Measurements from ENCODE around the gene RNASE3.
A peak's percentile ranks its signal among the peaks of the same experiment; 100 is the strongest.
"Not testable (repeated sequence)": the region's sequence is repeated elsewhere in the genome, so short reads cannot be mapped to it uniquely, and the experiment has no call there.

RNASE3 gene

GRCh38 chr14:20891126-20891825 is at the start of gene RNASE3:
RNASE3 (plus strand) TSS chr14:20891385; CDS start chr14:20891687, 302 bp downstream.
- not testable (repeated sequence) for DNase-seq (ENCODE audit: low read depth in 3 of 3, low spot score in 1 of 3)

DNA sequence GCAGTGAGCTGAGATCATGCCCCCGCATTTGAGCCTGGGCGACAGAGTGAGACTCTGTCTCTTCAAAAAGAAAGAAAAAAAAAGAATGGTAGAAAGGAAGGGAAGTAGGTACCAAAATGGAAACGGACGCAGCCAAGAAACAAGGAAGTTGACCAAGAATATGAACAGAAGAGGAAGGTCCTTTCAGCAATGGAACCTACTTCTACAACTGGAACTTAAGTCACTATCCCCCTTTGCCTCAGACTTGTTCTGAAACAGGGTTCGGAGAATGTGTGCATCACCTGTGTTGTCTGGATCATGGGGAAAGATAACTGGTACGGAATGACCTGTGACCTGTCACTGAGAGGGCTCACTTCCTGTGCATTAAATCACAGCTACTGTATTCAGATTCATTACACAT is 44.6 kb upstream of the RNASE3 start:
- no peak for DNase-seq (ENCODE audit: low read depth in 3 of 3, low spot score in 1 of 3)

DNA sequence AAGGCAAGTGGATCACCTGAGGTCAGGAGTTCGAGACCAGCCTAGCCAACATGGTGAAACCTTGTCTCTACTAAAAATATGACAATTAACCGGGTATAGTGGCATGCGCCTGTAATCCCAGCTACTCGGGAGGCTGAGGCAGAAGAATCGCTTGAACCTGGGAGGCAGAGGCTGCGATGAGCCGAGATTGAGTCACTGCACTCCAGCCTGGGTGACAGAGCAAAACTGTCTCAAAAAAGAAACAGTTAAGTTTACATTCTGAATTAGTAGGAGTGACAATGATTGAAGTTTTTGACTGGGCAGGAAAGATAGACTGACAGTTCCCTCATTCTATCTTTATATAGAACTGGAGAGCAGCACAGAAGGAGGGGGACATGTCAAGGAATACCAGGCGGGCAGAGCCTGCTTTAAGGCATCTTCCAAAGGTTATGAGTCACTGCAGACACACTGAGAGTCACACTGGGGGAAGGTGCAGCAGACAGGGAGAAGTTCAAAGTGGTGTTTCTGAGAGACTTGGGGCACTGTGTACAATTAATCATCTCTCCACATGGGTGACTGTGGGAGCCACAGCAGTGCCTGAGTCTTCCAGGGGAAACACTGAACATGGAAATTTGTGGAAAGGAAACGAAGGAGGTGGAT is 42.8 kb upstream of the RNASE3 start:
- DNase-seq (ENCODE audit: low read depth in 3 of 3, low spot score in 1 of 3) = no peak

DNA sequence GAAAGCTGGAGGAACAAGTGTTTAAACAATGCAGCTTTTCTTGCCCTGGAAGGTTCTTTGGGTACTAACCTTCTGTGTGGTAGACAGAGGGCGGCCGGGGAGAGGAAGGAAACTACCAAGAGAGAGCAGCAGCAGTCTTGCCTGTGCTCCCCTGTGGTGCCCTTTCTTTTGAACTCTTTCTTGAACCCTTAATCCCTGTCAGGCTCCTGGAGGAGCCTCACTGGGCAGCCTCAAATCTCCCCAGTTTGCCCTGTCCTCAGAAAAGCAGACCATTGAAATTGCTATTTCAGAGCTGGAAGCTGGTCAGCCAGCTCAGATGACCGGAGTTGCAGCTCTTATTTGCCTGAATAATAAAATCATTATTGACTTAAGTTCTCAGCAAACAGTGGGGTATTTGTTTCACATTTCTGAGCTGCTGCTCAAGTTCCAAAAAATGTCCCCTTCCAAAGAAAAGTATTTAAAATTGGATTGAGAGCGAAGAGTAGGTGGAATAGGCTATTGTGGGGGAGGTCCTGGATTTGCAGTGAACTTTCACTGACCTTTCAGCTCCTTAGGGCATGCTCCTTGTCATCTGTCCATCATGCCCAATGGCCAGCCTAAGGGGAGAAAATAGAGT is 42.1 kb upstream of the RNASE3 start:
- DNase-seq (ENCODE audit: low read depth in 3 of 3, low spot score in 1 of 3) = no peak

DNA sequence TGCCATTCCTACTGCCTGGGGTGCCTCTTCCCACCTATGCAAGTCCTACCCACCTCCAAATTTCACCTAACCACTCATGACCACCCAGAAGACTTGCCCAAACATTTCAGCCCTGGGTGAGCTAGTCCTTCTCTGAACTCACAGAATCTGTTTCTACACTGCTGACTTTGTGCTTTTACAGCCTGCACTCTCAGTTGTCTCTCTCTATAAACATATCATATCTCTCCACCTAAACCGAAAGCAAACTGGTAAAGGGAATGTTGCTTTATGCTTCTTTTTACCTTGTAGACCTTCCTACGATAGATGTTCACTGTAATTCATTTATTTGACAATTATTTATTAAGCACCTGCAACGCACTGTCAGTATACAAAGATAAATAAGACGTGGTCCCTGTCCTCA is 38.1 kb upstream of the RNASE3 start:
- DNase-seq (ENCODE audit: low read depth in 3 of 3, low spot score in 1 of 3) = no peak

- no peak for DNase-seq (ENCODE audit: low read depth in 3 of 3, low spot score in 1 of 3)
These were observed 35.4 kb upstream of the RNASE3 start for GRCh38 chr14:20855652-20856291.

DNA sequence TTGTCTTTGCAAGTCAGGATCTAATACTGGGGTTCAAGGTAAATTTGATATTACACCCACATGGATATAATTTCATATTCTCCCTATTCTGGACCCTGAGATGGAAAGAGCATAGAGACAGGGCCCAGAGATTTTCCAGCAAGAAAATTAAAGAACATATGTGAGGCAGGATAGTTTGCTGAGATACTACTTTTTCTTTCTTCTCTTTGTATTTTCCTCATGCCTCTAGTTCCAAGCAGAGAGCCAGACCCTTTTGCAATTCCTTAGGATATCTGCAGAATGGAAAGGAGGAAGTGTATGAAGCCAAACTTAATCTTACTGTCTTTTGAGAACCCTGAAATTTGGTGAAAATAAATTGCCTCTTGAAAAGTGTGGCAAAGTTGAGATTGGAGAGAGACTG is 34.0 kb upstream of the RNASE3 start:
- no peak for DNase-seq (ENCODE audit: low read depth in 3 of 3, low spot score in 1 of 3)

DNA sequence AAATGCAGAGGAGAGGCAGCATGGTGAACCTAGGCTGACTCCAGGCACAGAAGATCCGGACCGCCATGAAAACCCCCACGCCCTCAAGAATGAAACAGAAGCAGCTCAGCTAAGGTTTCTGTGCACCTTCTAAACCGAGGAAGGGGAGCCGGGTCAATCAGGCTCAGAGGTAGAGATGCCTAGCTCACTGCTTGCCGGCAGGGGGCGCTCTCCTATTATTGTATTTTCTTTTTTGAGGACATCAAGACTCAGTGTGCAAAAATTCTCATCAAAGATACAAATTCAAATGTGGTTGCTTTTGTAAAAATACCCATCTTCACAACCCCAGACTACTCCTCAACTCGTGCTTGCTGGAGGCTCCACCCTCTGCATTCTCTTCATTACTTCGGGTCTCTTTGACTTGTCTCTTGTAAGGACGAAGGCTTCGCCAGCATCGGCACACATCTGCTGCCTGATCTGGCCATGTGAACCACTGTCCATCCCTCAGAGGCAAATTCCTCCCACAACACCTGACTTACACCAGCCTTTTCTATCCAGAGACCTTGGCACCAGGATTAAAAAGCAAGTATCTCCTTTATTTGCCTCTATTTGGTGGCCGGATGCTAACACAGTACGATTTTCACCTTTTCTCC is 33.4 kb upstream of the RNASE3 start:
- DNase-seq (ENCODE audit: low read depth in 3 of 3, low spot score in 1 of 3) = peak in 2 of 3 donors; percentile 49 to 64

DNA sequence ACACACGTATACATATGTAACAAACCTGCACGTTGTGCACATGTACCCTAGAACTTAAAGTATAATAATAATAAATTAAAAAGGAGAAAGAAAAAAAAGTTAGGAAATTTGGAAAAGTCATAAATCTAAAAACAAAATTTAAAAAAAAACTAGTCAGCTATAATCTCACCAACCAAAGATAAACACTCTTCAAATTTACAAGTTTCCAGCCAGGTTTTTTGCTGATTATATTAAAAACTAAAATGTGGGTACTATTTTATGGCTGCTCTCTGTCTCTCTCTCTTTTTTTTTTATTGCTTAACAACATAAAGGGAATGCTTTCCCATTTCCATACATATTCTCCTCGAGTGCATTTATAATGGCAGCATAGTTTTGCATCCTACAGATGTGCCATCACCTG is 25.0 kb upstream of the RNASE3 start:
- DNase-seq (ENCODE audit: low read depth in 3 of 3, low spot score in 1 of 3) = no peak

DNA sequence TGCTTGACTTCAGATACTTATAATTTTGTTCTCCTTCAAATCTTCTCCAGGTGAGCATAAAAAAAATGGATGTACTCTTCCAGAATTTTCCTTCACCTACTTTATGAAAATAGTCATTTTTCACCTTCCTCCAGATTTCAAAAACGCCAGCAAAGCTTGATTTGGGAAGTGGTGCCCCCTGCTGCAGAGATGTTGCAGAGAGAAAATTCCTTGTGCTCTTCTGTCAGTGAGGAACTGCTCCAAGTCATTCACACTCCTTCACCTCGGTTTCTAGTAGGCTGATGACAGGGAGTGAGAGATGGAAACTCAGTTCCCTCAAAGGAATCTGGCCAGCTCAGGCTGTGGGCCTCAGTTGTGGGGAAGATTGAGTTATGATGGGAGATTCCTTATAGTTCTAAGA is 24.2 kb upstream of the RNASE3 start:
- no peak for DNase-seq (ENCODE audit: low read depth in 3 of 3, low spot score in 1 of 3)

DNA sequence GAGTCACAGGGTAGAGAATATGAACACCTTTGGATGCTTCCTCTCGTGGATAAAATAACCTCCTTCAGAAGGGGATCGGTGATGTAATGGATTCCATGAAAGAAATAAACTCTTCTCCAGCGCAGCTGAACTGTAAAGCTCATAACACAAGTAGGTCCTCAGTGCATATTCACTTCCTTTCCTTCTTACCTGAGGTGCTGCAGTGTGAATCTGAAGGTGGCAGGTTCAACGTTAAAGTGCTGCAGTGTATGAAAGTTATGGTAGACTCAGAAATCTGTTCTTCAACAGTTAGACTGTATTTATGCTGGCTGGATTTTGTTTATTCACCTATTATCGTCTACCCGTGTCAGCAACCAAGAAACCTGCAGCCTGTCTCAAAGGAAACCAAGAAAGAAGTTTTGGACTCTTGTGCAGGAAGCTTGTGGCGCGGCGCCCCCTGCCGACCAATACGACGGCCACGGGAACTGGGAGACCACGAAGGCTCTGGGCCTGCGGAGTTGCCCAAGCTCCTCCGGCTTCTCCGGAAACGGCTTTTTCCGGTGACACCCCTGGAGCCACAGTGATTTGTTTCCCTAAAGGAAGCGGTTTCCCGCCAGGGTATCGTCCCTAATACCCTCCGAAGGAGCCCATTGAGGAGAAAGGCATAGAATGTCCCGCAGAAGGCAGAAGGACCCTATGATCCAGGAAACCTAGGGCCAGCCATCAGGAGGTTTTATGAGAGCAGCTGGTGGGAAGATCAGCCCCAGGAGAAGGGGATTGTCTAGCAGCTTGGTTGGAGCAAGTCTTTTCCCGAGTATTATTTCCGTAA is 17.6 kb upstream of the RNASE3 start:
- DNase-seq (ENCODE audit: low read depth in 3 of 3, low spot score in 1 of 3) = peak; percentile 19 to 63 (median 48)

GRCh38 chr14:20877016-20877415 is 14.2 kb upstream of the RNASE3 start:
- DNase-seq (ENCODE audit: low read depth in 3 of 3, low spot score in 1 of 3) = no peak

DNA sequence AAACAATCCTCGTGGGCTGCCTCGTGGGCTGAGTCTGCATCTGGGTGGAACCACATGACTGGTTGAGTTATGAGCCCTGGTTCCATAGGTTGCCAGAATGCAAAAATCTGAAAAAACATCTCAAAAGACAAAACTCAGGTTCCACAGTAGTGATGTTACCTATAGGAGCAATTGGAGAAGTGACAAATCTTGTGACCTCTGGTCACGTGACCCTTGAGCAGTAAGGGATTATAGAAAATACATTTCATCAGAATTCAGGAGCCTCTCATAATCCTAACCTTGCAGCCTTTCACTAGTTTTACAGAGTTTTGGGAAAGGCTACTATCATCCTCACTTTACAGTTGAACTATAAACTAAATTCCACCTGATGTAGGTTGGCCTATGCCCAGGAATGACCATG is 12.5 kb upstream of the RNASE3 start:
- DNase-seq (ENCODE audit: low read depth in 3 of 3, low spot score in 1 of 3) = no peak

GRCh38 chr14:20881229-20881628 is 10.0 kb upstream of the RNASE3 start:
- DNase-seq (ENCODE audit: low read depth in 3 of 3, low spot score in 1 of 3) = not testable (repeated sequence)

DNA sequence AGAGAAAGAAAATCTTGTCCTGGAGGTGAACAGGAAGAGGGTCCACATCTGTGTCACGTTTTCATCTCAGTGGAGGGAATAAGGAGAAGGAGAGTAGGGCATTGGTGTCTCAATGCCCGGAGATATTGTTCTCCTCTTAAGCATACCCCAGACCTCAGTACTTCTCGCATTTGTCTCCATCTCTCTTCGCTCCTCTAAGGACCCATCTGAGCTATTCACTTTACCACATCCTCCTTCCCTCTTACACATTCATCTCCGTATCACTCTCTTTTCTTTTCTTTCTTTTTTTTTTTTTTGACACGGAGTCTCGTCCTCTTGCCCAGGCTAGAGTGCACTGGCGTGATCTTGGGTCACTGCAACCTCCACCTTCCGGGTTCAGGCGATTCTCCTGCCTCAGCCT is 8.4 kb upstream of the RNASE3 start:
- not testable (repeated sequence) for DNase-seq (ENCODE audit: low read depth in 3 of 3, low spot score in 1 of 3)

GRCh38 chr14:20888411-20888810 is 2.8 kb upstream of the RNASE3 start:
- not testable (repeated sequence) for DNase-seq (ENCODE audit: low read depth in 3 of 3, low spot score in 1 of 3)

DNA sequence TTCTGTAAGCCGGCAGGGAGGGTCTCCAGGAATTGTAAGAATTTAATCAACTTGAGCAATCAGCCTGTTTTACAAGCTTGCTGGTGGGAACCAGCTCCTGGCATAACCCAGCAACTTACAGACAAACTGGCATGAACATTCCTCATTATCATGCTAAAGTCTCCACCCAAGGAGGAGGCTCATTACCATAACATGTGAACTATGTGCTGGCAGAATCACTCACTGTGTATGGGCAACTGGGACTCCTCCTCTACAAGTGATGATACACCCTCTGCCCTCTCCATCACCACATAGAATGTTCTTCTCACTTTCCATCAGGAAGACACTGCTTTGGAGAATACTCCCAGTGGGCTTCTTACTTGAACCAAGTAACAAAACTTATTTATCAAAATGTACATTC is 4.1 kb downstream of the RNASE3 start:
- DNase-seq (ENCODE audit: low read depth in 3 of 3, low spot score in 1 of 3) = not testable (repeated sequence)

- no peak for DNase-seq (ENCODE audit: low read depth in 3 of 3, low spot score in 1 of 3)
These were observed 13.3 kb downstream of the RNASE3 start for GRCh38 chr14:20904393-20905029.

DNA sequence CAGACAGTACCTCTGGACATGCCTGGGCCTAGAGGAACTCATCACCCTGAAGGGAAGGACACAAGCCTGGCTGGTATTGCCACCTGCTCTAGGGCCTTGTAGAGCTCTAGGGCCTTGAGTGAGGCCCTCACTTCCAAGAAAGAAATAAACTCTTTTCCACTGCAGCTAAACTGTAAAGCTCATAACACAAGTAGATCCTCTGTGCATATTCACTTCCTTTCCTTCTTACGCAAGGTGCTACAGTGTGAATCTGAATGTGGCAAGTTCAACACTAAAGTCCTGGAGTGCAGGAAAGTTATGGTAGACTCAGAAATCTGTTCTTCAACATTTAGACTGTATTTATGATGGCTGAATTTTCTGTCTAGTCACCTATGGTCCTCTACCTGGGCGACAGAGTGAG is 14.5 kb downstream of the RNASE3 start:
- no peak for DNase-seq (ENCODE audit: low read depth in 3 of 3, low spot score in 1 of 3)

DNA sequence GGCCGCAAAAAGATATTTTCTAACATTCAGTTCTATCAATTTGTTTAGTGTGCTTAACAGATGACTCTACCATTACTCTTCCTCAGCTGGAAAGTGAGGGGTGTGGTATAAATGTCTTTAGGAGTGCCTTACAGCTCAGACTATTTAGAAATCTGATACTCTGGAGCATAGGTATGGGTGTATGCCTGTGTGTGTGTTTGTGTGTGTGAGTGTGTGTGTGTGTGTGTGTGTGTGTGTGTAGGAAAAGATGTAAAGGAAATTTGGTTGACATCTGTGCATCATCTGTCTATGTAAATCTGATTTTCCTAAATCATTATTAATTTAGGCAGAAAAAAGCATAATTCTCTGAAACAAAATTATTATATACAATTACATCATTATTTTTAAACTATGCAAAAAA is 16.0 kb downstream of the RNASE3 start:
- DNase-seq (ENCODE audit: low read depth in 3 of 3, low spot score in 1 of 3) = no peak

All from stimulated activated CD4-positive, alpha-beta T cell treated with anti-CD3 and anti-CD28 coated beads, TNF-alpha, amount 100 ng/mL, for 1 hour (primary cell).